Gastroesophageal sphincter (tissue), 4 donors: ENCODE results near the gene FAIM2. TPM values are rescaled to one million over a fixed set of nuclear protein-coding genes. Genes with fewer than 3 reads are reported as not detected.

Source experiments
- ATAC-seq: fragments of 150-250 bp; one replicate; pipeline ENCODE4 v1.9.1; 2016; ENCODE audit warnings: mild to moderate bottlenecking, moderate library complexity
- H3K27ac ChIP-seq, 4 donors: fragments of 200-600 bp; sonication (generic) in 3 of 4; 1 replicate in 3 of 4; 2 replicates in 1 of 4; pipeline ENCODE4 v1.5.1; 2016 to 2019
- H3K27me3 ChIP-seq: fragments of 200-600 bp; sonication (generic); one replicate; pipeline ENCODE4 v1.5.1; 2019
- H3K36me3 ChIP-seq, 2 donors: fragments of 200-600 bp; sonication (generic); one replicate each; pipeline ENCODE4 v1.5.1; 2019; ENCODE audit warnings: control low read depth in 1 of 2
- H3K4me1 ChIP-seq, 3 donors: fragments of 200-600 bp; sonication (generic); 1 replicate in 2 of 3; 2 replicates in 1 of 3; pipeline ENCODE4 v1.5.1; 2016 to 2019; ENCODE audit warnings: control low read depth in 2 of 3
- H3K4me3 ChIP-seq, 2 donors: fragments of 200-600 bp; sonication (generic); one replicate each; pipeline ENCODE4 v1.5.1; 2019; ENCODE audit warnings: mild to moderate bottlenecking in 1 of 2, moderate library complexity in 1 of 2
- H3K9me3 ChIP-seq, 3 donors: fragments of 200-600 bp; sonication (generic); one replicate each; pipeline ENCODE4 v1.5.1; 2017 to 2019; ENCODE audit warnings: control low read depth in 2 of 3
- EP300 ChIP-seq: sonication (generic); formaldehyde crosslinking; IDR thresholded peaks from one replicate; pipeline ENCODE4 v1.6.1; 2017; ENCODE audit warnings: antibody characterized with exemption, mild to moderate bottlenecking
- POLR2A ChIP-seq, 2 donors: fragments of 450-650 bp; IDR thresholded peaks; one replicate each; pipeline ENCODE4 v1.6.1; 2017; ENCODE audit warnings: antibody characterized with exemption in 2 of 2, mild to moderate bottlenecking in 2 of 2, moderate library complexity in 1 of 2
- POLR2AphosphoS5 ChIP-seq: sonication (generic); formaldehyde crosslinking; IDR thresholded peaks from one replicate; pipeline ENCODE4 v1.6.1; 2017; ENCODE audit warnings: antibody characterized with exemption
- WGBS, 2 donors: methylation state at CpG; one replicate each; pipeline ENCODE4 v1.1.5; 2018; ENCODE audit warnings: low coverage in 1 of 2; 5-methylcytosine and 5-hydroxymethylcytosine counted together
- total RNA-seq, 4 donors: library from RNA; depleted of rRNA; stranded (reverse); fragments of >200 nt; gene quantifications; one replicate each; pipeline ENCODE4 v1.1.0, GENCODE V29; 2016
- TF ChIP-seq, protein P1 (sequence below), 4 experiments: fragments of 200-600 bp in 2 of 4; fragments of 450-650 bp in 2 of 4; sonication (generic) in 1 of 4; IDR thresholded peaks; one replicate each; pipeline ENCODE4 v1.5.1; 2017 to 2019; ENCODE audit warnings: antibody characterized with exemption in 4 of 4, mild to moderate bottlenecking in 2 of 4, moderate library complexity in 2 of 4

Gene FAIM2
- total RNA-seq, 4 donors from 2014 or later, result 3.4 to 7.4 (median 5.9) TPM

DNA sequence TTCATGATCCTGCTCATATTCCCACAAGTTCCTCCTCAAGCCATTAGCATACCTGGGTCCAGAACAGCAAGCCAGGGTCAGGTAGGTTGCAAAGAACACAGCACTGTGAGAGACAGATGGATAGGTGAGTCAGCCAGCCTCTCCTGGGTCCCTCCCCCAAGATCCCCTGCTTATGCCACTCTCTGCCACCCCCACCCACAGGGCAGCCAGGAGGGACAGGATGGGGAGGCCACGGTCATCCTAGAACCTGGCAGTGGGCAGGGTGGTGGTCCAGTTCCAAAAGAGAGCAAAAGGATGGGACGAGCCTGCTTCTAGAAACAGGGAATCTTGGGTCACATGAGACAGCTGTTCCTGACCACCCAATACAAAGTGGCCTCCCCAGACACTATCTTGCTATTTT, 12.7 kb downstream of the FAIM2 start:
- no peak overlapping the region for H3K4me3 ChIP-seq
- H3K27ac ChIP-seq, result no peak overlapping the region
- H3K27me3 ChIP-seq, result peaks cover 45% of the 10 kb centered on the region
- WGBS, 2 donors, result 71 to 72% methylated on average over 1 to 2 of the region's 2 CpGs
- H3K9me3 ChIP-seq, result no peaks in the 10 kb centered on the region
- ATAC-seq, result no peak
- TF ChIP-seq EP300 (no peak), POLR2A (IDR thresholded peaks at IDR 0.05) (no peak), POLR2AphosphoS5 (no peak)
- TF ChIP-seq, protein P1, sequence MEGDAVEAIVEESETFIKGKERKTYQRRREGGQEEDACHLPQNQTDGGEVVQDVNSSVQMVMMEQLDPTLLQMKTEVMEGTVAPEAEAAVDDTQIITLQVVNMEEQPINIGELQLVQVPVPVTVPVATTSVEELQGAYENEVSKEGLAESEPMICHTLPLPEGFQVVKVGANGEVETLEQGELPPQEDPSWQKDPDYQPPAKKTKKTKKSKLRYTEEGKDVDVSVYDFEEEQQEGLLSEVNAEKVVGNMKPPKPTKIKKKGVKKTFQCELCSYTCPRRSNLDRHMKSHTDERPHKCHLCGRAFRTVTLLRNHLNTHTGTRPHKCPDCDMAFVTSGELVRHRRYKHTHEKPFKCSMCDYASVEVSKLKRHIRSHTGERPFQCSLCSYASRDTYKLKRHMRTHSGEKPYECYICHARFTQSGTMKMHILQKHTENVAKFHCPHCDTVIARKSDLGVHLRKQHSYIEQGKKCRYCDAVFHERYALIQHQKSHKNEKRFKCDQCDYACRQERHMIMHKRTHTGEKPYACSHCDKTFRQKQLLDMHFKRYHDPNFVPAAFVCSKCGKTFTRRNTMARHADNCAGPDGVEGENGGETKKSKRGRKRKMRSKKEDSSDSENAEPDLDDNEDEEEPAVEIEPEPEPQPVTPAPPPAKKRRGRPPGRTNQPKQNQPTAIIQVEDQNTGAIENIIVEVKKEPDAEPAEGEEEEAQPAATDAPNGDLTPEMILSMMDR (IDR thresholded peaks at IDR 0.05), result no peak
- H3K4me1 ChIP-seq, result no peaks in the 10 kb centered on the region
- no peaks in the 10 kb centered on the region for H3K36me3 ChIP-seq

DNA sequence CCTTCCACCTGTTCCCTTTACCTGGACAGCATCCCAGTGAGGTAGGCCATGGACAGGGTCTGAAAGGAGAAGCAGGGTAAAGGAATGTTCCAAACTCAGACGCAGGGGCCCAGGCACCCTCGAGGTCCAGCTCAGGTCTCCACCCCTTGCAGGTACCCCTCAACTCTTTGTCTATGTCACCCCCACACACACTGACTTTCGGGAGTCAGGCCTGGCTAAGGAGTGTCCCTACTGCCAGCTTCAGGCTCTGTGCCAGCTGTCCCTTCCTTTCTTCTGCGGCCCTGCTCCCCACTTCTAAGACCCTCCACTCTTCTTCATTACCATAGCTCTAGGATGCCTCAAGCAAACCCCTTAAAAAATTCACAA, 13.6 kb downstream of the FAIM2 start:
- TF ChIP-seq POLR2AphosphoS5, result no peak
- no peak for TF ChIP-seq POLR2A (IDR thresholded peaks at IDR 0.05)
- TF ChIP-seq, protein P1 (IDR thresholded peaks at IDR 0.05), result no peak
- no peak for TF ChIP-seq EP300
- WGBS, 2 donors, result 60% methylated on average over 2 of the region's 4 CpGs; no CpG with 5 or more reads in 1 of the 2 donors
- H3K4me1 ChIP-seq, result no peaks in the 10 kb centered on the region
- H3K27me3 ChIP-seq, result peaks cover 52% of the 10 kb centered on the region
- no peak overlapping the region for H3K27ac ChIP-seq
- ATAC-seq, result no peak
- no peaks in the 10 kb centered on the region for H3K9me3 ChIP-seq
- H3K4me3 ChIP-seq, result no peak overlapping the region
- H3K36me3 ChIP-seq, result no peaks in the 10 kb centered on the region

DNA sequence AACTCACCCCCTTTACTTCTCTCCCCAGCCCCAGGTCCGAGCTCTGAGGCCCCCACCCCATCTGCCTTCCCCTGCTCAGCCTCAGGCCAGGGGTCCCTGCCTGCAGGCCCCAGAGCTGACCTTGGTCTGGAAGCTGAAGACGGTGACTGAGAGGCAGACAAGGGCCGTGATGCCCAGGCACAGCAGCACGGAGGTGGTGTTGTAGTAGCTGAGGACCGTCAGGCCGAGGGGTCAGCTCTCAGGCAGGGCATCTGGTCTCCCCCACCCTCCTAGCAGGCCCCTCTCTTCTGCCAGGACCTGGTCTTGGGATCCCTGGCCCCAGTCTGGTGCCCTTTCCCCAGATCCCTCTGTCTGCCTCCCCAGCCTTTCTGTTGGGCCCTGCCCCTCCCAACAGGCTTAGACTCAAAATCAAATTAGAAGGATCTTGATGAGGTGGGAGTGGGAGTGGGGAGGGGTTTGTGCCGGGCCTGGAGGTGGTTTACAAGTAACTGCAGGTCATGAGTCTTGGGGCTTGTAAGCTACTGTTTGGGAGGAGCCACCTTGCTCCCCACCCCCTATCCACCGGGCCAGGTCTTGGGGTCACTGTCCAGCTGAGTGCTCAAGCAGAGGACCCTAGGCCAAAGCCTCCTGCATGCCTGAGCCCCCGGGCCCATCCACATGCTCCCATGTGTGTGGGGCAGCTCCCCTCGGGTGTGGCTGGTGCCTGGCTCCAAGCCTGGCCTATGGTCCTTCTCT, 14.2 kb downstream of the FAIM2 start:
- peaks cover 55% of the 10 kb centered on the region for H3K27me3 ChIP-seq
- TF ChIP-seq, protein P1 (IDR thresholded peaks at IDR 0.05), result no peak
- TF ChIP-seq POLR2A (IDR thresholded peaks at IDR 0.05), result no peak
- TF ChIP-seq POLR2AphosphoS5, result no peak
- TF ChIP-seq EP300, result no peak
- no peak for ATAC-seq
- H3K4me1 ChIP-seq, result no peaks in the 10 kb centered on the region
- no peaks in the 10 kb centered on the region for H3K9me3 ChIP-seq
- no peak overlapping the region for H3K27ac ChIP-seq
- no CpG with 5 or more reads among the region's 10 CpGs for WGBS, 2 donors
- no peak overlapping the region for H3K4me3 ChIP-seq
- no peaks in the 10 kb centered on the region for H3K36me3 ChIP-seq

DNA sequence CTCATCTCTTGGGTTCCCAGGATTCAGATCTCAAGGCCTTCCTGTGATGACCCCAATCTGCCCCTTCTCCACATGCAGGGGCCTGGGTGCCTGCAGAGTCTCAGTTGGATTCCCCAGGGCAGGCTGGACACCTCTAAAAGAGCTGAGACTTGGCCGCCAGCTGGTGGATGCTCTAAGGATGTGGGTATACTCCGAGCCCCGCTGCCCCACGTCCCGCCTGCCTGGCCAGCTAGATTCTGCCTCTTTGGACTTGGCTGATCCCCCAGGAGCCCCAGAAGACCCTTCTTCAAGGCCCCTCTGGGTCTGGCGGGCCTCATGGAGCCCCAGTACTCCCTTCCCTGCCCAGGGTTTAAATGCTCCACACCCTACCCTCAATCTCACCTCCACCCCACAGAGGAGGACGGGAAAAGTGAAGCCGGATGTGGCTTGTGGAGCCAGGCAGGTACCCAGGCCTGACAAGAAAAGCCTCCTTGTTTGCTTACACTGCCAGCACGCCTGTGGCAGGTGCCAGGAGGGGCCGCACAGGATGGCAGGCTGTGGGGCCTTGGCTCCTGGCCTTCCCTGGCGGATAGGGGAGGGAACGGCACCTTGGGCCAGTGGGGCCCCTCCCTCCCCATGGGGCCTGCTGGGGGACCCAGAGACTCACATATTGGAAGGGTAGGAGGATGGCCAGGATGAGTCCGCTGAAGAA, 15.1 kb downstream of the FAIM2 start:
- no peak for ATAC-seq
- Histone ChIP-seq H3K36me3 (no peaks in the 10 kb centered on the region), H3K9me3 (no peaks in the 10 kb centered on the region), H3K27ac (no peak overlapping the region), H3K4me1 (no peaks in the 10 kb centered on the region), H3K27me3 (peaks cover 55% of the 10 kb centered on the region), H3K4me3 (no peak overlapping the region)
- TF ChIP-seq, protein P1 (IDR thresholded peaks at IDR 0.05), result no peak
- TF ChIP-seq POLR2A (IDR thresholded peaks at IDR 0.05) (no peak), POLR2AphosphoS5 (no peak), EP300 (no peak)
- no CpG with 5 or more reads among the region's 13 CpGs for WGBS, 2 donors
